HG03342 (cell line): Measurements from ENCODE around the gene RAD23A.
"Not testable (repeated sequence)": the region's sequence is repeated elsewhere in the genome, so short reads cannot be mapped to it uniquely, and the experiment has no call there.

Source experiments
- ATAC-seq: cut with Tn5 transposase; IDR thresholded peaks from one replicate; pipeline ENCODE4 v1.9.1; 2021; ENCODE audit warnings: mild to moderate bottlenecking, moderate library complexity; ENCODE audit not compliant: unreplicated experiment

RAD23A gene

DNA sequence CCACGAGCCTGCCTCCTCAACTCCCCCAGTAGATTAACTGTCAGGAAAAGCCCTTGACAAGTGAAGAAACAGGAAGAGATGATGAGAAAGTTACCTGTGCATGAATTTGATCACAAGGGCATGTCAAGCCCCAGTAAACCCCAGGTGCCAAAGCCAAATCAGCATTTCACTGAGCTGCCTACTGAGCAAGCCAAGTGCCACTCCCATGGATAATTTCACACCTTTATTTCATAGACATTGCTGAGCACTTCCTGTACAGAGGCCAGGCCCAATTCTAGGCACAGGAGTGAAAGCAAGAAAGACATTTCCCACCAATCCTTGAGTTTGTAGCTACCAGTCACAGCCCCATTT, 8.9 kb downstream of the RAD23A start:
- ATAC-seq: no peak

DNA sequence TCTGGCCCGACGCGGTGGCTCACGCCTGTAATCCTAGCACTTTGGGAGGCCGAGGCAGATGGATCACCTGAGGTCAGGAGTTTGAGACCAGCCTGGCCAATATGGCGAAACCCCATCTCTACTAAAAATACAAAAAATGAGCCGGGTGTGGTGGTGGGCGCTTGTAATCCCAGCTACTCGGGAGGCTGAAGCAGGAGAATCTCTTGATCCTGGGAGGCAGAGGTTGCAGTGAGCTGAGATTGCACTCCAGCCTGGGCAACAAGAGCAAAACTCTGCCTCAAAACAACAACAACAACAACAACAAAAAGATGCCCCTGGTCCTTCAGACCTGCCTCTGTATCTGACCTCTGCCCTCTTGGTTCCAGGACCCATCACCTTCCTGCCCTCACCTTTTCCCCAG, 9.9 kb downstream of the RAD23A start:
- not testable (repeated sequence) for ATAC-seq

DNA sequence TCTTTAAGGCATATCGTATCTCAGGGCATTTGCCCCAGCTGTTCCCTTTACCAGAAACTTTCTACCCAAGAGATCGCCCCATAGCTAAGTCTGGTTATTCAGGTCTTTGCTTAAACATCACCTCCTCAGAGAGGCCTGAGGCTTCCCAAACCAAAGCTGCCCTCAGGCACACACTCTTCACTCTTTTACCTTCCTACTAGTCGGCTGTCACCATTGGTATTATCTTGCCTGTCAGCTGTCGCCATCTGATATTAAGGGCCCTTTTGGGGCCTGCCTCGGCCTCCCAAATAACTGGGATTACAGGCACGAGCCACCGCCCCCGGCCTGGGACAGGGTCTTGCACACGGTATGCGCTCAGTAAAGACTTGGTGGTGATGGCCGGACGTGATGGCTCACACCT, 10.3 kb downstream of the RAD23A start:
- ATAC-seq: no peak

DNA sequence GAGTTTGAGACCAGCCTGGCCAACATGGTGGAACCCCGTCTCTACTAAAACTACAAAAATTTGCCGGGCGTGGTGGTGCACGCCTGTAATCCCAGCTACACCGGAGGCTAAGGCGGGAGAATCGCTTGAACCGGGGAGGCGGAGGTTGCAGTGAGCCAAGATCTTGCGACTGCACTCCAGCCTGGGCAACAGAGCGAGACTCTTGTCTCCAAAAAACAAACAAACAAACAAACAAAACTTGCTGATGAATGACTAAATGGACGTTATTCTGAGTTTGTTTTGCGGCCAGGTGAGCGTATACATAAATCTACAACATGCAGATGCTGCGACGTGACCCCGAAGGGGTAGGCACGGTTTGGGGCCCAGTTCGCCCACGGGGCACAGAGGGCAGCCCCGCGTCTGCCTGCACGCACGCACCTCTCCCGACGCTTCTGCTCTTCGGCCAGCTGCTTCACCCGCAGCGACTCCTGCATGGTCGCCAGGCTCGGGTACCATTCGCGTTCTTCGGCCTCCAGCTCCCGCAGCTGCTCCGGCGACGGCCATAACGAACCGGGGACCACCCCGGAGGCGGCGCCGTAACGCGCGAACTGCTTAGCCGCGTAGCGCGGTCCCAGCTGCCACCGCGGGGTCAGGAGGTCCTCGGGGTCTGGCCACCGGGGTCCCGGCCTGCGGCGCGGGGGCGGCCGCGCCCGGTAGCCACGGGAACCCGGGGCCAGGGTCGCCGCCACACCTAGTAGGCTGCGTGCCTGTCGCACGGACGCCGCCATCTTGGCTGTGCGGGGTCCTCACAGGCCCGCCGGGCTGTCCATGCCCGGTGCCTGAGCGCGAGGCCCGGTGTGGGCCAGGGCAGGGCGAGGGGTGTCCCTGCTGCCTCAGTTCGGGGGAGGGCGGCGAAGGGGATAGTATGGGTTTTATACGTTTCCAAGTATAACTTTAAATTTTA, 11.1 kb downstream of the RAD23A start, which contains the start of gene GADD45GIP1:
Gene GADD45GIP1 (minus strand): TSS at position 778 of the 943 bp plus-strand sequence. CDS start 11 bp downstream, at position 767.
- ATAC-seq: peak; percentile 63

DNA sequence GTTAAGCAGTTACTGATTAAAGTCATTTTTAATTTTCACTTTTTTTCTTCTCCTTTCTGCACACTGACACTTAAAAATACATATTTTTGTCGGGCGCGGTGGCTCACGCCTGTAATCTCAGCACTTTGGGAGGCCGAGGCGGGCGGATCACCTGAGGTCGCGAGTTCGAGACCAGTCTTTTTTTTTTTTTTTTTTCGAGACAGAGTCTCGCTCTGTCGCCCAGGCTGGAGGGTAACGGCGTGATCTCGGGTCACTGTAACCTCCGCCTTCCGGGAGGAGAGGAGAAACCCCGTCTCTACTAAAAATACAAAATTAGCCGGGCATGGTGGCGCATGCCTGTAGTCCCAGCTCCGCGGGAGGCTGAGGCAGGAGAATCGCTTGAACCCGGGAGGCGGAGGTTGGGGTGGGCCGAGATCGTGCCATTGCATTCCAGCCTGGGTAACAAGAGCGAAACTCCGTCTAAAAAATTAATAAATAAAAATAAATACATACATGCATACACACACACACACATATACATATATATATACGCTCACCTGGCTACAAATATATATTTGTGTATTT, 11.8 kb downstream of the RAD23A start:
- not testable (repeated sequence) for ATAC-seq

DNA sequence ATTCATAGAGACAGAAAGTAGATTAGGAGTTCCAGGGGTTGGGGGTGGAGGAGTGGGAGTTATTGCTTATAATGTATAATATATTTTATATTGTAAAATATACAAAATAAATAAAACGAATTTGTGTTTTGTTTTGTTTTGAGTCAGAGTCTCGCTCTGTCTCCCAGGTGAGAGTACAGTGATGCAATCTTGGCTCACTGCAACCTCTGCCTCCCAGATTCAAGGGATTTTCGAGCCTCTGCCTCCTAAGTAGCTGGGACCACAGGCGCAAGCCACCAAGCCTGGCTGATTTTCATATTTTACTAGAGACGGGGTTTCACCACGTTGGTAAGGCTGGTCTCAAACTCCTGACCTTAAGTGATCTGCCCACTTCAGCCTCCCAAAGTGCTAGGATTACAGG, 13.8 kb downstream of the RAD23A start:
- no peak for ATAC-seq

DNA sequence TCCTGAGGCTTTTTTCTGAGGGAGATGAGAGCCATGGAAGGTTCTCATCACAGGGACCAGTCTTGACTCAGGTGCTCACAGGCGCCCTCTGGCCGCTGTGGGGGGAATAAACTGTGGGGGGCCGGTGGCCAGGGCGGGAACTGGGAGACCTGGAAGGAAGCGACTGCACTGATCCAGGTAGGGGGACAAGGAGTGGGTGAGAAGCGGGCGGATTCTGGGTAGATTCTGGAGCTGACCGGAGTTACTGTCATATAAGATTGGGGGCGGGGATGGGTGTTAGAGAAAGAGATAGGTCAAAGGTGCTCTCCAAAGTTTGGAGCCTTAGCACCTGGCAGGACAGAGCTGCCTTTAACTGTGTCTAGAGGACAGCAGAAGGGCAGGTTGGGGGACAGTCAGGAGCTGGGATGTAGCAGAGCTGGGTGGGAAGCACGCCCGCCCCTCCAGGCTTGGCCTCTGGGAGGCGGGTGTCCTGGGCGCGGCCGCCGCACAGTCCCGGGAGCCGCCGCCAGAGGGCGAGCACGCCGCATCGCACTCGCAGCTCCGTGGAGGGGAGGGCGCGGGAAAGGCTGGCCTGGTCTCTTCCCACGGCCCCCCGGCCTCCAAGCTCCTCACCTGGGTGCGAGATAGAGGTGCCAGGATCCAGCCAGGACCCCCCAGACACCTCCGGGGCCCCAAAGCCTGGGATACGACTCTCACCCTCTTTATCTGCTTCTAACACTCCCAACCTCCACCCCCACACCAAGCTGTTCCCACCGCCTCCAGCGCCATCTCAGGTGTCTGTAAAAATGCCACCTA, 19.6 kb downstream of the RAD23A start:
- ATAC-seq: peak; percentile 56

DNA sequence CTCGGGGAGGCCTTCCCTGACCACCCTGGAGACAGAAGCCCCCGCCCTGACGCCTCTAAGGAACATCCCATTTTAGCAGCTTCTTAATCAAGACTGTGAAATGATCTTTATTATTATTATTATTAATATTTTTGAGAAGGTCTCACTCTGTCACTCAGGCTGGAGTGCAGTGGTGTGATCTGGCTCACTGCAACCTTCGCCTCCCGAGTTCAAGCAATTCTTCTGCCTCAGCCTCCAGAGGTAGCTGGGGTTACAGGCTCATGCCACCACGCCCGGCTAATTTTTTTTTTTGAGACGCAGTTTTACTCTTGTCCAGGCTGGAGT, 20.1 kb downstream of the RAD23A start:
- no peak for ATAC-seq

DNA sequence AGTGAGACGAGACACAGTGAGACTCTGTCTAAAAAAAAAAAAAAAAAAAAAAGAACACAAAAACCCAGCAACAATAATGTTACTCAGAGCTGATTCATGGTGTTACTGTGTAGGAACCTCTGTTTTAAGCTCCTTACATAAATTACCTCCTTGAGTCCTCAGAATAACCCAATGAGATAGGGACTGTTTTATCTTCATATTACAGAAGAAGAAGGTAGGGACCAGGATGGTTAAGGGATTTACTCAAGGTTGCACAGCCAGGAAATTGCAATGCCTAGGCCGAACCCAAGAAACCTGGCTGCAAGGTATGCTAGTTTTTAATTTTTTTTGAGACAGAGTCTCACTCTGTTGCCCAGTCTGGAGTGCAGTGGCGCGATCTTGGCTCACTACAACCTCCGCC, 22.2 kb downstream of the RAD23A start:
- ATAC-seq: no peak

DNA sequence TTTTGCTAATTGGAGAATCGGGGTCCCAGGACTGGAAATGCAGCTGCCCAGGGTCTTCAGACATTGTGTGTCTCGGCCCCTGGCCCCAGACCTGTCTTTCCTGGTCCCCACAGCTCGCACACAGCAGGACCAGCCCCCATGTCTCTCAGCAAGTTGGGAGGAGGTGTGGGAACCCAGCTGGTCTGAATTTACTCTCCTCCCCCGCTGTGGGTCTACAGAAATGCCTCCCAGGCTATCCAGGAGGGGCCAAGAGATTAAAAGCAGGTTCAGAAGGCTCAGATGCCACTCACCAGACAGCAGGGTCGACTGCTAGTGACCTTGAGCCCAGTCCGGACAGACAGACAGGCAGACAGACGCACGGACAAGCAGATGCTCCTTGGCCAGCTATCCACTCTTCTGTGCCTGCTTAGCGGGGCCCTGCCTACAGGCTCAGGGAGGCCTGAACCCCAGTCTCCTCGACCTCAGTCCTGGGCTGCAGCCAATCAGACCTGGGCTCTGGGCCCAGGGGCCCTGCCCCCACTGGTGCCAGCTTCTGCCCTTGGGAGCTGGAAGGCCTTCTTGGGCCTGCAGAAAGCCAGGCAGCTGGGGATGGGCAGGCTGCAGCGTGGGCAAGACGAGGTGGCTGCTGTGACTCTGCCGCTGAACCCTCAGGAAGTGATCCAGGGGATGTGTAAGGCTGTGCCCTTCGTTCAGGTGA, 23.8 kb downstream of the RAD23A start, which contains the start of gene DAND5:
Gene DAND5 (plus strand): TSS at position 285 of the 697 bp plus-strand sequence. CDS start 85 bp downstream, at position 370.
- ATAC-seq: no peak

DNA sequence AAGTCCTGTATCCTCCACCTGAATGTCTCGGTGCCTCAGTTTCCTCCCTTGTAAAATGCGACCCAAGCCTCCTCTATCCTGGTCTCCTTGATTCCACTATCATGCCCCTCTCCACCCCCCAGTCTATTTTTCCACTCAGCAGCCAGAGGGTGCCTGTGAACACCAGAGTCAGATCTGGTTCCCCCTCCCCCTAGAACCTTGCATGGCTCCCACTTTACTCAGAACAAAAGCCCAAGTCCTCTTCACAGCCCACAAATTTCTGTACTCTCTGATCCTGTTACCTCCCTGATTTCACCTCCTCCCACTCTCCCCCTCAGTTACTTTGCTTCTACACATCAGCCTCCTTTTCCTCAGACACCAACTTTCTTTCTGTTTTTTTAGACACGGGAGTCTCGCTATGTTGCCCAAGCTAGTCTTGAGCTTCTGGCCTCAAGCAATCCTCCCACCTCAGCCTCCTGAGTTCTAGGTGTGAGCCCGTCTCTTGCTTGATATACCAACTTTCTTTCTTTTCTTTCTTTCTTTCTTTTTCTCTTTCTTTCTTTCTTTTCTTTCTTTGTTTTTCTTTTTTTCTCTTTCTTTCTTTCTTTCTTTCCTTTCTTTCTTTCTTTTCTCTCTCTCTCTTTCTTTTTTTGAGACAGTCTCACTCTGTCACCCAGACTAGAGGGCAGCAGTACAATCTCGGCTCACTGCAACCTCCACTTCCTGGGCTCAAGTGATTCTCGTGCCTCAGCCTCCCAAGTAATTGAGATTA, 24.6 kb downstream of the RAD23A start:
- no peak for ATAC-seq

DNA sequence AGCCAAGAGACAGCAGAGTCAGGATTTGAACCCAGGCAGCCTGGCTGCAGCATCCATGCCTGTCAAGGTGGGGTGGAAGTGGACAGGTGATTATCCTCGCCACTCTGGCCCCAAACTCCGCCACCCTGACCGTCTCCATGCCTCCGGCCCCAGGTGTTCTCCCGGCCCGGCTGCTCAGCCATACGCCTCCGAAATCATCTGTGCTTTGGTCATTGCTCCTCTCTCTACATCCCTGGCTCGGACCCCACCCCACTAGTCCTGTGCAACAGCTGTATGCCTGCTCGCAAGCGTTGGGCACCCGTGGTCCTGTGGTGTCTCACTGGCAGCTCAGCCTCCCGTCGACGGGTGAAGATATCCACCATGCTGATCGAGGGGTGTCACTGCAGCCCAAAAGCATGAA, 27.6 kb downstream of the RAD23A start:
- no peak for ATAC-seq

DNA sequence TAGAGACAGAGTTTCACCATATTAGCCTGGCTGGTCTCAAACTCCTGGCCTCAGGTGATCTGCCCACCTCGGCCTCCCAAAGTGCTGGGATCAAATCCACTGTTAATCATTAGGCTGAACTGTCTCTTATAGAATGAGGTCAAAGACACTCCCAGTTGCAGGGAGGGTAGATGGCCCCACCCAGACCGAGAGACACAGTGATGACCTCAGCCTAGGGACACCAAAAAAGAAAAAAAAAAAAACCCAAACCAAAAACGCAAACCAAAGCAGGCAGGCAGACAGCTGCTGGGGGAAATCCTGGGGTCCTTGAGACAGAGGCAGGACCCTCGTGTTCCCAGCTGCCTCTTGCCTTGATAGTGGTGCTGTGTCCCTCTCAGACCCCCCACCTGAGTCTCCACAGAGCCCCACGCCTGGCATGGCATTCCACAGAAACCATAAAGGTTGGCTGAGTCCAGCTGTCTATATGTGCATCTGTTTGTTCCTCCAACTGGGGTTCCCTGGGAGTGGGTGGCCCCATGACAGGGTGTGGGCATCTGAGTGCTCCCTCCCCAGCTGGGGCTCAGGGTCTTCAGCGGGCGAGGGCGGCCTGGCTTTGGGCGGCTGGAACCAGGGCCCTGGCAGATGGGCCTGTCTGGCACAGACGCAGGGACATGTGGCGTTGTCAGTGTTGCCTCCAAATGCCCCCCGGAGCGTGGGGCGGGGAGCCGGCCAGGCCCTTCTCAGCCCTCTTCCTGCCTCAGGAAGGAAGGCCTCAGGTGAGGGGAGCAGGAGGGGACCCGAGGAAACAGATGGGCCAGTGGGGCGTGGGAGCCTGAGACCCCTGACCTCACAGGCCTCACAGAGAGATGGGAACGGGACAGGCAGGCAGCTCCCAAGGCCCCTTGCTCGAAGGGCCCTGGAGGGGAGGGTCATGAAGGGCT, 28.9 kb downstream of the RAD23A start:
- no peak for ATAC-seq

DNA sequence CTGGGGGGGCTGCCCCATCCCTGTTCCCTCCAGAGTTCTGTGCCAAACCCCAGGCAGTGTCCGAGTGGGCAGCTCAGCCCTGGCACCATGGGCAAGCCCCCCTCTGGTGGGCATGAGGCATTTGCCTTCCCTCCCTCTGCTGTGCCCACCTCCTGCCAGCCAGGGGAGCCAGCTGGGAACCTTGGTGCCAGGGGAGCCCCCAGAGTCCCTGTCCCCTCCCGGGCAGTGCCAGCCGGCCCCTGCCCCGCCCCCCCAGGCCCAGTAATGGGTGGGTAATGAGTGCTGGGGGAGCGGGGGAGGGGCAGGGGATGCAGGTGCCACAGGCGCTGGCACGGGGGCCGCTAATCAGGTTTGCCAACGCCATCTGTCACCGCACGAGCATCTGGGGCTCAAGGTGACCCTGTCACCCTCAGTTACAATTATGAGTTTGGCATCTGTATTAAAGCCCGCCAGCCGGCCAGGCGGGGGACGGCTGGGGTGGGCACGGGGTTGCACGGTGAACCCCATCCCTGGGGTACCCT, 29.6 kb downstream of the RAD23A start:
- no peak for ATAC-seq

DNA sequence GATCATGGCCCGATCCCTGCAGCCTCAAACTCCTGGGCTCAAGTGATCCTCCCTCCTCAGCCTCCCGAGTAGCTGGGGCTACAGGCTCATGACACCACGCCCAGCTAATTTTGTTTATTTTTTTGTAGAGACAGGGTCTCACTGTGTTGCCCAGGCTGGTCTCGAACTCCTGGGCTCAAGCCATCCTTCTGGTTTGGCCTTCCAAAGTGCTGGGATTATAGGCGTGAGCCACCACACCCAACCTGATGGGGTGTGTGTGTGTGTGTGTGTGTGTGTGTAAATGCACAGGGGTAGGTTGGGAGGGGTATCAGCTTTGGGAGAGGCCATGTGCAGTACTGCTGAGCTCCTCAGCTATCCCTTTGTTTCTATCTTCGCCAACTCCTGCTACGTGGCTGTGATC, 30.4 kb downstream of the RAD23A start:
- not testable (repeated sequence) for ATAC-seq

DNA sequence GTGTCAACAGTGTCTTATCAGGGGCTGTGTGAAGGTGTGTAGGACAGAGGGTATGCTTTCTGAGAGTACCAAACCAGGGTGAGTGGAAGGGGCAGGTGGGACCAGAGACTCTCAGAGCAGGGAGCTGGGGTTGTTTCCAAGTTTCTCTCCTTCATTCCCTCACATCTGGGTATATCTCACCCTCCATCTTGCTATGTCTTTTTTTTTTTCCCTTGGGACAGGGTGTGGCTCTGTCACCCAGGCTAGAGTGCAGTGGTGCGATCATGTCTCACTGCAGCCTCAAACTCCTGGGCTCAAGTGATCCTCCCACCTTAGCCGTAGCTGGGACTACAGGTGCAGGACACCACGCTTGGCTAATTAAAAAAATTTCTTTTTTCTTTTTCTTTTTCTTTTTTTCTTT, 34.3 kb downstream of the RAD23A start:
- no peak for ATAC-seq

DNA sequence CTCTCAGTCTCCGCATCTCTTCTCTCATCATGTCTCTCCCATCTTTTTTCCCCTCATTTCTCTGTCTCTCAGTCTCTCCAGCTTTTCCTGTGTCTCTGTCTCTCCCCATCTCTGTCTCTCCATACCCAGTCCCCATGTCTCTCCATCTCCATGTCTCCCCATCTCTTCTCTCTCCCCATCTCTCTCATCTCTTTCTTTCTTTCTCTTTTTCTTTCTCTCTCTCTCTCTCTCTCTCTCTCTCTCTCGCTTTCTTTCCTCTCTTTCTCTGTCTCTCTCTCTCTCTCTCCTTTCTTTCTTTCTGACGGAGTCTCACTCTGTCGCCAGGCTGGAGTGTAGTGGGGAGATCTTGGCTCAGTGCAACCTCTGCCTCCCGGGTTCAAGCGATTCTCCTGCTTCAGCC, 37.0 kb downstream of the RAD23A start:
- no peak for ATAC-seq

DNA sequence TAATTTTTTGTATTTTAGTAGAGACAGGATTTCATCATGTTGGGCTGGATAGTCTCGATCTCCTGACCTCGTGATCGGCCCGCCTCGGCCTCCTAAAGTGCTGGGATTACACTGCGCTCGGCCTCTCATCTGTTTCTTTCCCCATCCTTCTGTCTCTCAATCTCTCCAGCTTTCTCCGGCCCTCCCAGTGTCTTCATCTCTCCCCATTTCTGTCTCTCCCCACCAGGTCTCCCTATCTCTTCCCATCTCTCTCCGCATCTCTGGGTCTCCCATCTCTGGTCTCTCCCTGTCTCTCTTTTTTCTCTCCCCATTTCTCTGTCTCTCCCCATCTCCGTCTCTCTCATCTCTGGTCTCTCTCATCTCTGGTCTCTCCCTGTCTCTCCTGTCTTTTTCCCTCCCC, 37.4 kb downstream of the RAD23A start:
- ATAC-seq: no peak

DNA sequence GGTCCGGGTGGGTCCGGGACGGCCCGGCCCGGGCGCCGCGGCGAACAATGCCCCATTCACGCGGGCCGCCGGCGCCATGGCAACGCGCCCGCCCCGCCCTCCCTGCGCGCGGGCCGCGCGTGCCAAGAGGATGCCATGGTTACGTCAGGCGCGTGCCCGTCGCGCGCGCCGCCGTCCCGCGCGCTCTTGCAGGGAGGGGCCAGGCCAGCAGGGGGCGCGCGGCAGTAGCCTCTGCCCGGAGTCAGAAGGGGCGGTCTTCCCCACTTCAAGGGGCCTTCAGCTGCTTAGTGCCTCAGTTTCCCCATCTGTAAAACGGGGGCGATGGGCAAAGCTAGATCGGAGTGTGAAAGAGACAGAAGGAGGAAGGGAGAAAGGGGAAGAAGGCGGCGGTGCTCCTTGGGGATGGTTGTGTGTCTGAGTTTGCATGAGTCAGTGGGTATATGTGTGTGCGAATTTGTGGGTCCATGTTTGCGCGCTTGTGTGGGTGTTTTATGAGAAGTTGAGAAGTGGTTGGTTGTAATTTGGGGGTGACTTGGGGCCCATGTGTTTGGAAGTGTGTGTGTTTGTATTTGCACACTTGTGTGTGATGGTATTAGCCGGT, 38.0 kb downstream of the RAD23A start:
- ATAC-seq: no peak
